HL-60 (cell line): ENCODE results near the gene C3orf20.

Source experiments
- DNase-seq, 2 experiments: peaks; one replicate each; pipeline ENCODE4 v3.0.0-alpha.2; 2010 to 2020; ENCODE audit warnings: low read depth in 1 of 2, low spot score in 1 of 2
- H3K27ac ChIP-seq: fragments of 250-450 bp; sonication (Bioruptor Pico); replicated peaks from 2 replicates; pipeline ENCODE4 v1.5.1; 2020; ENCODE audit warnings: mild to moderate bottlenecking, moderate library complexity
- H3K27me3 ChIP-seq: fragments of 250-450 bp; sonication (Bioruptor Pico); 2 replicates; pipeline ENCODE4 v1.5.1; 2021; ENCODE audit warnings: mild to moderate bottlenecking, moderate library complexity; ENCODE audit not compliant: insufficient read depth, poor library complexity, severe bottlenecking
- H3K4me3 ChIP-seq: replicated peaks from 2 replicates; pipeline ENCODE4 v1.5.1; 2011; ENCODE audit warnings: mild to moderate bottlenecking, control low read depth, low read length; ENCODE audit not compliant: insufficient read depth
- CTCF ChIP-seq: IDR thresholded peaks from one replicate; pipeline ENCODE4 v1.5.1; 2011; ENCODE audit warnings: low read length, control low read depth, inconsistent platforms; ENCODE audit not compliant: insufficient read depth
- GABPA ChIP-seq: IDR thresholded peaks from 2 replicates; pipeline ENCODE4 v1.6.1; 2012; ENCODE audit warnings: low read depth
- POLR2AphosphoS5 ChIP-seq: IDR thresholded peaks from 2 replicates; pipeline ENCODE4 v1.6.1; 2012; ENCODE audit warnings: low read depth
- SPI1 ChIP-seq: IDR thresholded peaks from 2 replicates; pipeline ENCODE4 v1.6.1; 2012; ENCODE audit warnings: low read depth, mild to moderate bottlenecking, borderline replicate concordance
- TF ChIP-seq, protein P1 (sequence below): IDR thresholded peaks from 2 replicates; pipeline ENCODE4 v1.6.1; 2012; ENCODE audit warnings: low read depth; ENCODE audit not compliant: insufficient replicate concordance

Gene C3orf20

DNA sequence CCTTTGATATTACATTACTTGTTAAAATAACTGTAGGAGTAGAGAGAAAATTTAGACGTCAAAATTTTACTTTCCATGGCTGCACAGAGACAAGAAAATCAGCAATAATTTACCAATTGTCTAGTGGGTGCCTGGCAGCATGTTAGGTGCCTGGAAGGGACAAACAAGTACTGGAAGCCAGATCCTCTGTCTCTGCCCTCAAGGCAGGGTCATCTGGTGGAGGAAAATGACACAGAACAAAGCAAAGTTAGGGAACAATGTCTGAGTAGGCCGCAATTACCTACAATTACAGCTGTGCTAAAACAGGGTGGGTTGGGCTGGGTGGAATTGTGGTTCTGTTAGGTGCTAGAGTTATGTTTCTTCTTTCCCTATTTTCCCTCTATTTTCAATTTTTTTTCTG lies 16.0 kb upstream of the C3orf20 start:
- no peak for TF ChIP-seq GABPA
- TF ChIP-seq SPI1, result no peak
- TF ChIP-seq CTCF, result no peak
- TF ChIP-seq POLR2AphosphoS5, result no peak
- TF ChIP-seq, protein P1, sequence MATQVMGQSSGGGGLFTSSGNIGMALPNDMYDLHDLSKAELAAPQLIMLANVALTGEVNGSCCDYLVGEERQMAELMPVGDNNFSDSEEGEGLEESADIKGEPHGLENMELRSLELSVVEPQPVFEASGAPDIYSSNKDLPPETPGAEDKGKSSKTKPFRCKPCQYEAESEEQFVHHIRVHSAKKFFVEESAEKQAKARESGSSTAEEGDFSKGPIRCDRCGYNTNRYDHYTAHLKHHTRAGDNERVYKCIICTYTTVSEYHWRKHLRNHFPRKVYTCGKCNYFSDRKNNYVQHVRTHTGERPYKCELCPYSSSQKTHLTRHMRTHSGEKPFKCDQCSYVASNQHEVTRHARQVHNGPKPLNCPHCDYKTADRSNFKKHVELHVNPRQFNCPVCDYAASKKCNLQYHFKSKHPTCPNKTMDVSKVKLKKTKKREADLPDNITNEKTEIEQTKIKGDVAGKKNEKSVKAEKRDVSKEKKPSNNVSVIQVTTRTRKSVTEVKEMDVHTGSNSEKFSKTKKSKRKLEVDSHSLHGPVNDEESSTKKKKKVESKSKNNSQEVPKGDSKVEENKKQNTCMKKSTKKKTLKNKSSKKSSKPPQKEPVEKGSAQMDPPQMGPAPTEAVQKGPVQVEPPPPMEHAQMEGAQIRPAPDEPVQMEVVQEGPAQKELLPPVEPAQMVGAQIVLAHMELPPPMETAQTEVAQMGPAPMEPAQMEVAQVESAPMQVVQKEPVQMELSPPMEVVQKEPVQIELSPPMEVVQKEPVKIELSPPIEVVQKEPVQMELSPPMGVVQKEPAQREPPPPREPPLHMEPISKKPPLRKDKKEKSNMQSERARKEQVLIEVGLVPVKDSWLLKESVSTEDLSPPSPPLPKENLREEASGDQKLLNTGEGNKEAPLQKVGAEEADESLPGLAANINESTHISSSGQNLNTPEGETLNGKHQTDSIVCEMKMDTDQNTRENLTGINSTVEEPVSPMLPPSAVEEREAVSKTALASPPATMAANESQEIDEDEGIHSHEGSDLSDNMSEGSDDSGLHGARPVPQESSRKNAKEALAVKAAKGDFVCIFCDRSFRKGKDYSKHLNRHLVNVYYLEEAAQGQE, result no peak
- Histone ChIP-seq H3K27ac (no peak overlapping the region), H3K27me3 (no peaks in the 10 kb centered on the region), H3K4me3 (no peak overlapping the region)
- no peak for DNase-seq

GRCh38 chr3:14660942-14661341 lies 14.0 kb upstream of the C3orf20 start:
- no peak for TF ChIP-seq SPI1
- TF ChIP-seq, protein P1, result no peak
- no peak for TF ChIP-seq POLR2AphosphoS5
- no peak for TF ChIP-seq GABPA
- TF ChIP-seq CTCF, result no peak
- no peak overlapping the region for H3K27ac ChIP-seq
- no peaks in the 10 kb centered on the region for H3K27me3 ChIP-seq
- no peak for DNase-seq
- no peak overlapping the region for H3K4me3 ChIP-seq

- no peak for TF ChIP-seq GABPA
- no peak for TF ChIP-seq CTCF
- no peak for TF ChIP-seq POLR2AphosphoS5
- no peak for TF ChIP-seq SPI1
- TF ChIP-seq, protein P1, result no peak
- no peak overlapping the region for H3K27ac ChIP-seq
- no peak overlapping the region for H3K4me3 ChIP-seq
- no peak for DNase-seq
- no peaks in the 10 kb centered on the region for H3K27me3 ChIP-seq
Measured at GRCh38 chr3:14663396-14664135, 11.4 kb upstream of the C3orf20 start.
